MM.1S (cell line): Measurements from ENCODE around the gene SLC1A7.

Experiments
- DNase-seq: peaks from one replicate; pipeline ENCODE4 v3.0.0-alpha.2; 2015
- H2AFZ ChIP-seq: fragments of 300-600 bp; sonication (generic); 2 replicates; pipeline ENCODE4 v1.6.0; 2016; ENCODE audit warnings: antibody characterized with exemption, low read length
- H3F3A ChIP-seq: fragments of 300-600 bp; sonication (generic); 2 replicates; pipeline ENCODE4 v1.6.1; 2016; ENCODE audit warnings: mild to moderate bottlenecking, antibody characterized with exemption, low read length, moderate library complexity, mixed read lengths; ENCODE audit not compliant: insufficient read depth
- H3K27ac ChIP-seq: fragments of 300-600 bp; sonication (generic); 2 replicates; pipeline ENCODE4 v1.5.1; 2016; ENCODE audit warnings: mild to moderate bottlenecking, low read length
- H3K27me3 ChIP-seq: fragments of 300-600 bp; sonication (generic); replicated peaks from 2 replicates; pipeline ENCODE4 v1.6.0; 2016; ENCODE audit warnings: low read length; ENCODE audit not compliant: insufficient read depth
- H3K36me3 ChIP-seq: fragments of 300-600 bp; sonication (generic); replicated peaks from 2 replicates; pipeline ENCODE4 v1.6.1; 2016; ENCODE audit warnings: mild to moderate bottlenecking, low read length, mixed read lengths; ENCODE audit not compliant: insufficient read depth
- H3K4me1 ChIP-seq: fragments of 300-600 bp; sonication (generic); 2 replicates; pipeline ENCODE4 v1.6.1; 2016; ENCODE audit warnings: low read length, mixed read lengths
- H3K4me2 ChIP-seq: fragments of 300-600 bp; sonication (generic); 2 replicates; pipeline ENCODE4 v1.6.0; 2016; ENCODE audit warnings: low read depth, low read length
- H3K4me3 ChIP-seq: fragments of 300-600 bp; sonication (generic); 2 replicates; pipeline ENCODE4 v1.5.1; 2016; ENCODE audit warnings: low read length, mixed read lengths
- H3K79me2 ChIP-seq: fragments of 300-600 bp; sonication (generic); 2 replicates; pipeline ENCODE4 v1.6.1; 2016; ENCODE audit warnings: mixed run types, low read length, mixed read lengths
- H3K9ac ChIP-seq: fragments of 300-600 bp; sonication (generic); 2 replicates; pipeline ENCODE4 v1.6.1; 2016; ENCODE audit warnings: low read length, mixed read lengths
- H3K9me2 ChIP-seq: fragments of 300-600 bp; sonication (generic); replicated peaks from 2 replicates; pipeline ENCODE4 v1.6.1; 2016; ENCODE audit warnings: mild to moderate bottlenecking, low read length, mixed read lengths; ENCODE audit not compliant: insufficient read depth
- H3K9me3 ChIP-seq: fragments of 300-600 bp; sonication (generic); replicated peaks from 2 replicates; pipeline ENCODE4 v1.6.1; 2016; ENCODE audit warnings: mild to moderate bottlenecking, low read length, mixed read lengths; ENCODE audit not compliant: insufficient read depth
- H4K20me1 ChIP-seq: fragments of 300-600 bp; sonication (generic); 2 replicates; pipeline ENCODE4 v1.6.1; 2016; ENCODE audit warnings: mild to moderate bottlenecking, low read length, moderate library complexity, mixed read lengths; ENCODE audit not compliant: insufficient read depth
- CTCF ChIP-seq: fragments of 300-600 bp; sonication (generic); IDR thresholded peaks from 2 replicates; pipeline ENCODE4 v1.5.1; 2016; ENCODE audit warnings: antibody characterized with exemption, low read length, mixed read lengths
- EZH2 ChIP-seq: fragments of 300-600 bp; sonication (generic); optimal IDR thresholded peaks from 2 replicates; pipeline ENCODE3; 2017; ENCODE audit warnings: low read depth, mild to moderate bottlenecking, antibody characterized with exemption, low read length, mixed read lengths
- EZH2phosphoT487 ChIP-seq: fragments of 300-600 bp; sonication (generic); IDR thresholded peaks from 2 replicates; pipeline ENCODE4 v1.6.1; 2018; ENCODE audit warnings: antibody characterized with exemption, low read length

The SLC1A7 gene

GRCh38 chr1:53132176-53132575 is 10.3 kb downstream of the SLC1A7 start:
- Histone ChIP-seq H3K27me3 (no peaks in the 10 kb centered on the region), H3K79me2 (no peaks in the 10 kb centered on the region), H3K36me3 (no peaks in the 10 kb centered on the region), H3K27ac (no peak overlapping the region), H3K9me3 (no peaks in the 10 kb centered on the region), H3K9me2 (no peaks in the 10 kb centered on the region), H3K4me2 (no peak overlapping the region), H4K20me1 (no peaks in the 10 kb centered on the region), H3K4me3 (no peak overlapping the region), H3F3A (no peaks in the 10 kb centered on the region), H2AFZ (no peak overlapping the region), H3K4me1 (no peaks in the 10 kb centered on the region), H3K9ac (no peak overlapping the region)
- DNase-seq, result no peak
- TF ChIP-seq EZH2, result no peak

DNA sequence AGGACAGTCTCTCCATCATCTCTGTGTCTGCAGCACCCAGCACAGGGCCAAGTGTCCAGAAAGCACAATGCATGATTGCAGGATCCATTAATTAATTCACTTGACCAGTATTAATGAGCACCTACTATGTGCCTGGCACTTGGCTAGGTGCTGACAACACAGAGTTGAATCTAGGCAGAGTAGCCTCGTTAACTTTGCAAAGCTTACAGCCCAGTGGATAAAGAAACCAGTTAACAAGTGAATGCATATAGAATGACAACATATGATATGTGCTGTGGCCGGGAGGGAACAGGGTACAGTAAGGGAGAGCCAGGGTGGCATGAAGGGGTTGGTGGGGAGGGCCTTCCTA is 10.9 kb downstream of the SLC1A7 start:
- no peak for DNase-seq
- H3F3A ChIP-seq, result no peaks in the 10 kb centered on the region
- H3K27ac ChIP-seq, result no peak overlapping the region
- TF ChIP-seq EZH2phosphoT487 (no peak), EZH2 (no peak), CTCF (no peak)
- H3K4me3 ChIP-seq, result no peak overlapping the region
- no peaks in the 10 kb centered on the region for H3K27me3 ChIP-seq
- no peaks in the 10 kb centered on the region for H3K36me3 ChIP-seq
- no peaks in the 10 kb centered on the region for H3K9me2 ChIP-seq
- H3K79me2 ChIP-seq, result no peaks in the 10 kb centered on the region
- no peaks in the 10 kb centered on the region for H4K20me1 ChIP-seq
- H2AFZ ChIP-seq, result no peak overlapping the region
- no peak overlapping the region for H3K9ac ChIP-seq
- no peaks in the 10 kb centered on the region for H3K9me3 ChIP-seq
- no peak overlapping the region for H3K4me2 ChIP-seq
- no peaks in the 10 kb centered on the region for H3K4me1 ChIP-seq

GRCh38 chr1:53130878-53131589 is 11.4 kb downstream of the SLC1A7 start:
- H3K27ac ChIP-seq, result no peak overlapping the region
- H3K36me3 ChIP-seq, result no peaks in the 10 kb centered on the region
- H3K4me3 ChIP-seq, result no peak overlapping the region
- no peaks in the 10 kb centered on the region for H3F3A ChIP-seq
- no peaks in the 10 kb centered on the region for H3K4me1 ChIP-seq
- no peaks in the 10 kb centered on the region for H4K20me1 ChIP-seq
- no peak overlapping the region for H3K9ac ChIP-seq
- no peaks in the 10 kb centered on the region for H3K79me2 ChIP-seq
- no peak overlapping the region for H3K4me2 ChIP-seq
- DNase-seq, result no peak
- H3K9me2 ChIP-seq, result no peaks in the 10 kb centered on the region
- no peak overlapping the region for H2AFZ ChIP-seq
- no peaks in the 10 kb centered on the region for H3K9me3 ChIP-seq
- TF ChIP-seq CTCF, result no peak
- no peak for TF ChIP-seq EZH2phosphoT487
- TF ChIP-seq EZH2, result no peak
- no peaks in the 10 kb centered on the region for H3K27me3 ChIP-seq

GRCh38 chr1:53130598-53130877 is 11.9 kb downstream of the SLC1A7 start:
- H3K79me2 ChIP-seq, result no peaks in the 10 kb centered on the region
- H3K4me2 ChIP-seq, result no peak overlapping the region
- no peak overlapping the region for H3K4me3 ChIP-seq
- no peaks in the 10 kb centered on the region for H3K4me1 ChIP-seq
- H3F3A ChIP-seq, result no peaks in the 10 kb centered on the region
- no peak for TF ChIP-seq EZH2
- no peak for TF ChIP-seq CTCF
- TF ChIP-seq EZH2phosphoT487, result no peak
- H3K9me3 ChIP-seq, result no peaks in the 10 kb centered on the region
- no peaks in the 10 kb centered on the region for H3K36me3 ChIP-seq
- H2AFZ ChIP-seq, result no peak overlapping the region
- H3K27me3 ChIP-seq, result no peaks in the 10 kb centered on the region
- no peak overlapping the region for H3K27ac ChIP-seq
- DNase-seq, result no peak
- H3K9ac ChIP-seq, result no peak overlapping the region
- no peaks in the 10 kb centered on the region for H3K9me2 ChIP-seq
- H4K20me1 ChIP-seq, result no peaks in the 10 kb centered on the region
